Measurements from ENCODE around the gene OSGEPL1.
"Not testable (repeated sequence)": the region's sequence is repeated elsewhere in the genome, so short reads cannot be mapped to it uniquely, and the experiment has no call there.

OSGEPL1 gene

DNA sequence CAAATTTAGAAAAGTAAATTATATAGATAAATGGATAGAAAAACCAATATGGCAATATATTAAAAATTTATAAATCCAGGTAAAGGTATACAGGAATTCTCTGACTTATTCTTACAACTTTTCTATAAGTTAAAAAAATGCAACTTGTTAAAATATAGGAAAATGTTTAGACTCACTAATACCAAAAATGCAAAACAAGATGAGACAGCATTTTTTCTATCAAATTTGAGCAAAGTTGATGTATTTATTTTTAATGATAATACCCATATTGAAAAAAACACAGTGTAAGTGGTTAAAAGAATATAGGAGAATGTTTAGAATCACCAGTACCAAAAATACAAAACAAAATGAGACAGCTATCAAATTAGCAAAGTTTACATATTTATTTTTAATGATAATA is 35.7 kb downstream of the OSGEPL1 start:
- no peak for DNase-seq

DNA sequence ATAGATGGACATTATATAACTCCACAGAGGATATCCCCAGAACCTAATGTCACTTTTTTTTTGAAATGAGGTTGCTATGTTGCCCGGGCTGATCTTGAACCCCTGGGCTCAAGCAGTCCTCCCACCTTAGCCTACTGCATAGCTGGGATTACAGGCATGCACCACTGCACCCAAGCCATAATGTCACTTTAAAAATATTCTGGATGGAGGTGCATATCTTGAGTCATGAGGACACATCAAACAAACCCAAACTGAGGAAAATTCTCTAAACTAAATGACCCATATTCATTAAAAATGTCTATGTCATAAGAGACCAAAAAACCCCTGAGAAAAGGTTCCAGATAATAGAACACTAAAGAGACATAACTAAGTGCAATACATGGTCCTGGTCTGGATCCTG is 36.3 kb downstream of the OSGEPL1 start:
- DNase-seq = no peak

DNA sequence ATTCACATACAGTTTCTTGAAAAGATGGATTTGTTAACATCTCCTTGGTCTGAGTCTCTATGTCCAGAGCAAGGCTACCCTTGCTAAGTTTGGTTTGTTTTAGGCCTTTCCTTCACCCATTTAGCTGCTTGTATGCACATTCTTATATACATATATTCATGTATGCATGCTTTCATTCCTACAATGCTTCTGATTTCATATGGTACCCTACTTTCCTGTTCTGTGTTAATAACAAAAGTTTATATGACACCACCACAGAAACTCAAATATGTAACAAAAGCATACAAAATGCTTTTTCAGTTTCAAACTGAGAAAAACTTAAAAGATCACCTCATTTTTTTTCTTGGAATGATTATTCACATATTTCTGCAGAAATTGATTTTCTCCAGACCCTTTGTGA is 39.4 kb downstream of the OSGEPL1 start:
- no peak for DNase-seq

DNA sequence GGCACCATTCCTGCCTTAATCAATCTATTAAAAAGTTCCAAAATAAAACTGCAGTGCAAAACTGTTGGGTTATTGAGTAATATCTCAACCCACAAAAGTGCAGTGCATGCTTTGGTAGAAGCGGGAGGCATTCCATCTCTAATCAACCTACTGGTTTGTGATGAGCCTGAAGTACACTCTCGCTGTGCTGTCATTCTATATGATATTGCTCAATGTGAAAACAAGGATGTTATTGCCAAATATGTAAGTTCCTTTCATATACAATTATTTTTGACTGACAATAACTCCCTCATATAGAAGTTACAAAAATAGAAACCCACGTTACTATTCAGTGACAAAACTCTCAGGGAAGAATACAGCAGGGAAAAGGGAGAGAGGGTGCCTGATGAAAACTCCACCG is 43.0 kb downstream of the OSGEPL1 start:
- no peak for DNase-seq

DNA sequence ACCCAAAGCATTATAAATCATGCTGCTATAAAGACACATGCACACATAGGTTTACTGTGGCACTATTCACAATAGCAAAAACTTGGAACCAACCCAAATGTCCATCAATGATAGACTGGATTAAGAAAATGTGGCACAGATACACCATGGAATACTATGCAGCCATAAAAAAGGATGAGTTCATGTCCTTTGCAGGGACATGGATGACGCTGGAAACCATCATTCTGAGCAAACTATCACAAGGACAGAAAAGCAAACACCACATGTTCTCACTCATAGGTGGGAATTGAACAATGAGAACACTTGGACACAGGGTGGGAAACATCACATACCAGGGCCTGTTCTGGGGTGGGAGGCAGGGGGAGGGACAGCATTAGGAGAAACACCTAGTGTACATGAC is 45.0 kb downstream of the OSGEPL1 start:
- not testable (repeated sequence) for DNase-seq

DNA sequence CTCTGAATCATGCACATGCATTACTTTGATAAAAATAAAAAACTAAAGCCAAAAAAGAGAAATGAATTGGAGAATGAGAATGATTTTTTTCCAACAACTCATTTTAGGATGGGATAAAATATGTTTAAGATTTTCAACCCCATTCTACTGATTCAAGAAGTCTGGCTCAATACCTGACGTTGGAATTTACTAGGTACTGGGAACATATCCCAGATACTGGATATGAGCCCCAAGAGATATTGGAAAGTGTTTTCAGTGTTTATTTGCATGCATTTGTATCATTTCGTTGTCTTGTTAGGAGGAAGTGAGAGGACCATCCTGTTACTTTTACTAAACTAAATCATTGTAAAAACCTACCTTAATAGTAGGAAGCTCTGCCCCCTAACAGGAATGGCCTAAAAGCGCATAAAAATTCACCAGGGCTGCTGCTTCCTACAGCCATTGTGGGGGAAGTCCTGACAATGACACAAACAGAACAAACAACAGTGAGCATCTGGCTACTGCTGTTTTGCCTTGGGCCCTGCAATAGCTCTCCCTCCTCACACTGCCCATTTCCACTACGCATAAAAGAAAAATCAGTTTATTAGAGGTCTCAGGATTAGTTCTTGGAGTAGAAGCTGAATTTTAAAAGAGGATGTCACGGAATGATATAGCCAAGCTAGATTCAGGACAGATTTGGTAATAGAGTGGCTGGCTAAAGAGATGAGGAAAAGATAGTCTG is 52.9 kb downstream of the OSGEPL1 start:
- no peak for DNase-seq

DNA sequence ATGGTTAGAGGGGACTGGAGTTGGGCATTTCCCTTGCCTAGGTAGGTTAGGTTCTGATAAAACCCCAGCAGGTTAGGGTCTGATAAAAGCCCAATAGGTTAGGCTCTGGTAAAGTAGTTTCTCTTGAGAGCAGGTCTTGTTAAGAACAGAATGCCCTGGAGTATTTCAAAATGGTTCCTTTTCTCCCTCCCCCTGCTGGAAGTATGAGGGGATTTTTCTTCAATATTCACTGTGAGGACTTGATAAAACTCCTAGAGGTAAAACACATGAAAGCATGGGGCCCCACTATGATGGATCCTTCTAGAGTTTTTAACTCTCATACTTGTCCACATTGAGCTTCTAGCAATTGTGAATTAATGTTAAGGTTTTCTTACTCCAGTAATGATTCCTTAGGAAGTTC is 60.5 kb downstream of the OSGEPL1 start:
- DNase-seq = no peak

DNA sequence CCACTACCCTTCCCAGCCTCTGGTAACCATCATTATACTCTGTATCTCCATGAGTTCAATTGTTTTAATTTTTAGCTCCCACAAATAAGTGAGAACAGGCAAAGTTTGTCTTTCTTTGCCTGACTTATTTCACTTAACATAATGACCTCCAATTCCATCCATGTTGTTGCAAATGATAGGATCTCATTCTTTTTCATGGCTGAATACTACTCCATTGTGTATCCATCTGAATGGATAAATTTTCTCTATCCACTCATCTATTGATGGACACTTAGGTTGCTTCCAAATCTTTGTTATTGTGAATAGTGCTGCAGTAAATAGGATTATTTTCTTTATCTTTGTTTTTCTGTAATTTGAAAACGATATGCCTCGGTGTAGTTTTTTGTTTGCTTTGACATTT is 61.9 kb downstream of the OSGEPL1 start:
- no peak for DNase-seq

DNA sequence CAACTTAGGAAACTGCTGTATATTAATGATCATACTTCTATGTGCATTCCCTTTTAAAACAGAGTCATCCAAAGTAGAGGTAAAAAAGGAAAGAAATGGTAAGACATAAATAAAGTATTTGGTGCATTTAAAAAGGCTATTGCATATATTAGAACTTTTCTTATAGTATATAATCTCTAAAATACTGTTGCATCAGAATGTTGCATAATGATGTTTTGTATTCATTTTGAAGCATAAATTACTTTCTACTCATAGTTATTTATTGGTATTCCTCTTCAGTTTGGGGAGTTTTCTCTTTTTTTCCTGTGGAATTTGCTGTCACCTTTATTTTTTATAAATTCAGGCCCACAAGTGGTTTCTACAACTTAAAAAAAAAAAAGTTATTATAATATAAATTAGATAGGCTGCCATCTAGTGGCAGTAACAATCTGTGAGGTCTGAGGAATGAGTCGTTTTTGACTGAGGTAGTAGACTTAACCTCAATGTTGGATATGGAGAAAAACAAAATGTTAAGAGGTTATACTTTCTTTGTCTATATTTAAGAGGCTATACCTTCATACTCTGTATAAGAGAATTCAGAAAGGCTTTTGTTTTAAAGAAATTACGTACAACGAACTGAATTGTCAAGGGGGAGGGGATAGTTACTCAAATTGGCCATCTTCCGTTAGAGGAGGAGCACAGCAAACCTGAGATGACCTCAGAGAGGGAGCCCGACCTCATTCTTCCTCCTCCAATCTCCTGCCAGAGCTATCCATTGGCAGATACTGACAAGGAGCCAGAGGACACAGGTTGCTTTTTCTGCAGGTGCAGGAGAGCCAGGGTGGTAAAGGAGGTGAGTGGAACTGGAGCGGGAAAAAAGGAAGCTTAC is 64.3 kb downstream of the OSGEPL1 start:
- no peak for DNase-seq

Measured in DMS153 (cell line).